Lower lobe of right lung (tissue), 2 donors: ENCODE data around the gene CCDC169. TPM values are rescaled to one million over a fixed set of nuclear protein-coding genes. Genes with fewer than 3 reads are reported as not detected.

Experiments
- ATAC-seq, 2 donors: fragments of 200-7000 bp; cut with Tn5 transposase; one replicate each; pipeline ENCODE4 v1.9.1; 2020 to 2022; ENCODE audit warnings: mild to moderate bottlenecking in 2 of 2, moderate library complexity in 2 of 2
- DNase-seq: peaks from one replicate; pipeline ENCODE4 v3.0.0-alpha.2; 2020
- H3K27ac ChIP-seq: fragments of 200-600 bp; one replicate; pipeline ENCODE4 v1.8.0; 2022
- H3K27me3 ChIP-seq: fragments of 200-600 bp; one replicate; pipeline ENCODE4 v1.8.0; 2022; ENCODE audit warnings: low read depth
- H3K36me3 ChIP-seq: fragments of 200-600 bp; one replicate; pipeline ENCODE4 v1.8.0; 2022; ENCODE audit warnings: mild to moderate bottlenecking
- H3K4me1 ChIP-seq: fragments of 200-600 bp; one replicate; pipeline ENCODE4 v1.8.0; 2022
- H3K4me3 ChIP-seq: fragments of 200-600 bp; one replicate; pipeline ENCODE4 v1.8.0; 2022; ENCODE audit warnings: mild to moderate bottlenecking
- H3K9me3 ChIP-seq: fragments of 200-600 bp; one replicate; pipeline ENCODE4 v1.8.0; 2022
- intact Hi-C: fragments of 100-400 bp; cut with DNase I; formaldehyde crosslinking; loops from one replicate; pipeline ENCODE4 v1.11.0; 2022
- total RNA-seq: library from RNA; stranded (reverse); fragmentation: NEBNext Ultra II Directional; extraction: Animal tissue kit (Norgen Biotek cat#: 25700); gene quantifications from one replicate; pipeline ENCODE4 v1.2.1, GENCODE V29; 2021
- TF ChIP-seq, protein P1 (sequence below): fragments of 200-600 bp; IDR thresholded peaks from one replicate; pipeline ENCODE4 v1.8.0; 2022; ENCODE audit warnings: antibody characterized with exemption, mild to moderate bottlenecking
- donor health status: DM: no; HTN: yes; CAD: no; lungs with severe emphysema.

Gene CCDC169
- total RNA-seq, 1 donor from 2014 or later = not detected

DNA sequence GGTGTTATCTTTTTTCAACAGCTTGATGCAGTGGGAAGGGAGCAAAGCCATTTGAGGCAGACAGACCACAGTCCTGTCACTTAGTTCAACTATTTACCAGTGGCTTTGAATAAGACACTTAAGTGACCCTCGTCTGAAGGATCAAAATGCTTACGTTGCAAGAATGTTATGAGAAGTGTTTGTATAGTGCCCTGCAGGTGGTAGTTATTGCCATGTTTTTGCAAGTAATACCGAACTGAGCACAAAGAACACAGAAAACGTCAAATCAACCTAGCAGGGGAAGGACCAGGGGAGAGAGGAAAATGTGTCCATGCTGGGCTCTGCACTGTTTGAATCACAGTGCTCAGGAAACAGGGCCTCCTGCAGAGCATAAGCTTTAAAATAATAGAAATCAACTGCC is 86.0 kb downstream of the CCDC169 start:
- Histone ChIP-seq H3K36me3 (no peaks in the 10 kb centered on the region), H3K4me3 (no peak overlapping the region), H3K27me3 (no peaks in the 10 kb centered on the region), H3K27ac (no peak overlapping the region), H3K9me3 (no peaks in the 10 kb centered on the region), H3K4me1 (no peaks in the 10 kb centered on the region)
- TF ChIP-seq, protein P1, sequence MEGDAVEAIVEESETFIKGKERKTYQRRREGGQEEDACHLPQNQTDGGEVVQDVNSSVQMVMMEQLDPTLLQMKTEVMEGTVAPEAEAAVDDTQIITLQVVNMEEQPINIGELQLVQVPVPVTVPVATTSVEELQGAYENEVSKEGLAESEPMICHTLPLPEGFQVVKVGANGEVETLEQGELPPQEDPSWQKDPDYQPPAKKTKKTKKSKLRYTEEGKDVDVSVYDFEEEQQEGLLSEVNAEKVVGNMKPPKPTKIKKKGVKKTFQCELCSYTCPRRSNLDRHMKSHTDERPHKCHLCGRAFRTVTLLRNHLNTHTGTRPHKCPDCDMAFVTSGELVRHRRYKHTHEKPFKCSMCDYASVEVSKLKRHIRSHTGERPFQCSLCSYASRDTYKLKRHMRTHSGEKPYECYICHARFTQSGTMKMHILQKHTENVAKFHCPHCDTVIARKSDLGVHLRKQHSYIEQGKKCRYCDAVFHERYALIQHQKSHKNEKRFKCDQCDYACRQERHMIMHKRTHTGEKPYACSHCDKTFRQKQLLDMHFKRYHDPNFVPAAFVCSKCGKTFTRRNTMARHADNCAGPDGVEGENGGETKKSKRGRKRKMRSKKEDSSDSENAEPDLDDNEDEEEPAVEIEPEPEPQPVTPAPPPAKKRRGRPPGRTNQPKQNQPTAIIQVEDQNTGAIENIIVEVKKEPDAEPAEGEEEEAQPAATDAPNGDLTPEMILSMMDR = no peak
- ATAC-seq (peak; percentile 71 to 72), DNase-seq (no peak)
- intact Hi-C loops = no loop called here

DNA sequence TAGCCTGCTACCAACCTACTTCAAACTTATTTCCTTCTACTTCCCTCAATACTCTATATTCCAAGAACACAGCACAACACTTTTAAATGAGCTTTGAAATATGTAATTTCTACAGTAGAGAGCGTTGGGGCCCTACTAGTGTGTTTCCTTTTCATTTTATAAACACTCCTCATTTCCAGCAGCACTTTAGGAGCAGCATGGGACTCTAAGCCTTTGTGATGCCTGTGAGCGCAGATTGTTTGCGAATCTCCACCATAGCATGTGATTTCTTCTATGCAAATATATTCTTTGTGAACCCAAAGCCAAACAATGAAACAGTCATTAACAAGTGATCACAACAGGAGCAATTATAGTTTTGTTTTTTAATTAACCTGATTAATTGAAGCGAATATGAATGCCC is 86.9 kb downstream of the CCDC169 start:
- TF ChIP-seq, protein P1 = no peak
- H3K27ac ChIP-seq = no peak overlapping the region
- ATAC-seq = no peak

DNA sequence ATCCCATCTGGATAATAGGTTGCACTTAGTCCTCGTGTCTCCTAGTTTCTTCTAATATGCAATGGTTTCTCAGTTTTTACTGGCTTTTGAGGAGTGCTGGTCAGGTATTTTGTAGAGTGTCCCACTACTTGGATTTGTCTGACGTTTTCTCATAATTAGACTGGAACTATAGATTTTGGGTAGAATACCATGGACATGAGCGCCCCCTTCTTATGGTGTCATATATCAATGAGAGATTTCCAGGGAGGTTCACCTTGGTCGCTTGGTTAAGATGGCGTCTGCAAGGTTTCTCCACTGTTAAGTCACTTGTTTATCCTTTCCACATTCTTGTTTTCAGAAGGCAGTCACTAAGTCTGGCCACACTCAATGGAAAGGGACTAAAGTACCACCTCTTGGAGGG is 89.9 kb downstream of the CCDC169 start:
- no peak for ATAC-seq

More for the DNA sequence above, 86.9 kb downstream of the CCDC169 start:
- Histone ChIP-seq H3K4me3 (no peak overlapping the region), H3K9me3 (no peaks in the 10 kb centered on the region), H3K27me3 (no peaks in the 10 kb centered on the region), H3K4me1 (no peaks in the 10 kb centered on the region), H3K36me3 (no peaks in the 10 kb centered on the region)
- DNase-seq = no peak
- intact Hi-C loops = no loop called here

DNA sequence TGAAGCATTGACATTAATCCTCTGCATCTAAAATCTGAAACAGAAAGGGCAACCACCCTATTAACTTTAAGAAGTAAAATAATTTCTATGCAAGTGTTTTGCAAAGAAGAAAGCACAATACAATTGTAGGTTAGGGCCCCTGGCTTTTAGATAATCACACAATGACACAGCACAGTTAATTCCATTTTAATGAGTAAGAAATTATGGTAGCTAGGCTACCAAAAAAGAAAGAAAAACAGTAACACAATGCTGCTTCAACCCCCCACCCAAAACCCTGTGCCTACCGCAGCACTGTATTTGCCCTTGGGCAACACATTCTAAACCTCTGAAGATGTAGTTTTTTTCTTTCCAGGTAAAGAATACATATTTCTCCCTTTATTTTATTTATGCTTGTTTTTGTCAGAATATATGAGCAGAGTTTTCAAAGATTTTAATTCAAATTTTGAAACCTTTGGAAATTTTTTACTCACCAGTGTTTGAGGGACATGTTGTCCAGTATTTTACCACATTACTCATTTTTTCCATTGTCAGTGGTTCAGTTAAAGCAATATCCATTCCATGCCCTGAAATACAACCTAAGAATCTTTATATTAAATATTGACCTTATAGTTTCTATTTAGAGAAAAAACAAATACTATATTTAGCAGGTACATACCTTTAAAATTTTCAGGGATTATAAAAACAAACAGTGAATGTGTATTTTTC is 104.3 kb downstream of the CCDC169 start:
- no peaks in the 10 kb centered on the region for H3K4me1 ChIP-seq
- H3K36me3 ChIP-seq = no peaks in the 10 kb centered on the region
- H3K9me3 ChIP-seq = no peaks in the 10 kb centered on the region
- no peak for DNase-seq
- no peak for ATAC-seq
- TF ChIP-seq, protein P1 = no peak
- no peak overlapping the region for H3K4me3 ChIP-seq
- intact Hi-C loops = no loop called here
- no peaks in the 10 kb centered on the region for H3K27me3 ChIP-seq
- H3K27ac ChIP-seq = no peak overlapping the region

More for the DNA sequence above, 89.9 kb downstream of the CCDC169 start:
- Histone ChIP-seq H3K9me3 (no peaks in the 10 kb centered on the region), H3K27me3 (no peaks in the 10 kb centered on the region), H3K36me3 (no peaks in the 10 kb centered on the region), H3K4me1 (no peaks in the 10 kb centered on the region), H3K4me3 (no peak overlapping the region), H3K27ac (no peak overlapping the region)
- intact Hi-C loops = no loop called here
- DNase-seq = no peak
- TF ChIP-seq, protein P1 = no peak

DNA sequence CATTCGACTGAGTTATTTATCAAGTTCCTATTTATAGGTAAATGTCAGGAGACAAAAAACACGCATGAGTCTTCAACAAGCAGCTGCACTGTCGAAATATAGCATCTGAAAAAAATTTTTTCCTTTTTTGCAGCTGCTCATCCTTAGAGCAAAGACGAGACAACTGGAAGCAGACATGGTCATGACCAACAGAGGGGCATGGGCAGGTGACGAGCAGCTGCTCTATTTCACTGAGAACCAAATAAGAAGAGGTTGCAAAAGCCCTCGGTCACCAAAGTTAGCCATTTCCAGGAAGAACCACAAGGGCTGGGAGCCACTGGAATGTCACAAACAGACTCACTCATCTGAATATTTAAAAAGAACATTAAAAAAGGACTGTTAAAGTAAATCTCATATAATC is 105.4 kb downstream of the CCDC169 start:
- no peaks in the 10 kb centered on the region for H3K36me3 ChIP-seq
- ATAC-seq = no peak
- H3K9me3 ChIP-seq = no peaks in the 10 kb centered on the region
- no peaks in the 10 kb centered on the region for H3K27me3 ChIP-seq
- H3K27ac ChIP-seq = no peak overlapping the region
- H3K4me3 ChIP-seq = no peak overlapping the region
- no peaks in the 10 kb centered on the region for H3K4me1 ChIP-seq
- intact Hi-C loops = no loop called here
- TF ChIP-seq, protein P1 = no peak
- no peak for DNase-seq
